SK-N-SH (cell line): Measurements from ENCODE around the gene MGAT4B. TPM values are rescaled to one million over a fixed set of nuclear protein-coding genes. Genes with fewer than 3 reads are reported as not detected.

ENCODE experiments used
- CTCF ChIA-PET: fragments of 300-600, 350-600 bp; formaldehyde crosslinking; extraction: SDS; loops from one replicate; lab custom pipeline; 2021; lab: Yijun Ruan, JAX
- POLR2A ChIA-PET: fragments of 350-600 bp; sonication (Branson Sonifier 250); formaldehyde crosslinking; extraction: SDS; loops from one replicate; lab custom pipeline; 2020; ENCODE audit warnings: antibody characterized with exemption, inconsistent platforms; lab: Yijun Ruan, JAX
- DNase-seq: peaks from one replicate; pipeline ENCODE4 v3.0.0; 2012
- H2AFZ ChIP-seq: fragments of 200-600 bp; sonication (generic); 2 replicates; pipeline ENCODE4 v1.8.1; 2016; ENCODE audit warnings: antibody characterized with exemption, mild to moderate bottlenecking, low read depth
- H3F3A ChIP-seq: fragments of 200-600 bp; sonication (generic); replicated peaks from 2 replicates; pipeline ENCODE3; 2016; ENCODE audit warnings: antibody characterized with exemption, mild to moderate bottlenecking; ENCODE audit not compliant: insufficient read depth
- H3K27ac ChIP-seq, 2 experiments: fragments of 200-500 bp in 1 of 2; fragments of 200-600 bp in 1 of 2; sonication (Bioruptor generic) in 1 of 2; sonication (generic), shearing (Covaris generic) in 1 of 2; 2 replicates each; pipeline versions ENCODE4 v1.5.1 to v1.6.1; 2014 to 2016; ENCODE audit warnings: low read depth in 2 of 2, inconsistent platforms in 1 of 2, low read length in 1 of 2, mild to moderate bottlenecking in 1 of 2, mixed read lengths in 1 of 2
- H3K27me3 ChIP-seq: fragments of 200-600 bp; sonication (generic), shearing (Covaris generic); 2 replicates; pipeline ENCODE4 v1.6.1; 2016; ENCODE audit warnings: mixed run types; ENCODE audit not compliant: insufficient read depth
- H3K36me3 ChIP-seq, 2 experiments: fragments of 200-500 bp in 1 of 2; fragments of 200-600 bp in 1 of 2; sonication (Bioruptor generic) in 1 of 2; sonication (generic) in 1 of 2; replicated peaks in 1 of 2; 2 replicates each; pipeline versions ENCODE3 to v1.5.1; 2014 to 2016; ENCODE audit warnings: low read length in 1 of 2, mild to moderate bottlenecking in 1 of 2; ENCODE audit not compliant: insufficient read depth in 2 of 2, control insufficient read depth in 1 of 2
- H3K4me1 ChIP-seq, 2 experiments: fragments of 200-500 bp in 1 of 2; fragments of 200-600 bp in 1 of 2; sonication (Bioruptor generic) in 1 of 2; sonication (generic), shearing (Covaris generic) in 1 of 2; 2 replicates each; pipeline versions ENCODE4 v1.5.1 to v1.6.1; 2014 to 2016; ENCODE audit warnings: low read depth in 1 of 2, low read length in 1 of 2, mixed run types in 1 of 2; ENCODE audit not compliant: insufficient read depth in 2 of 2, control insufficient read depth in 1 of 2
- H3K4me2 ChIP-seq: fragments of 200-600 bp; sonication (generic), shearing (Covaris generic); 2 replicates; pipeline ENCODE4 v1.6.1; 2017; ENCODE audit warnings: mixed run types
- H3K4me3 ChIP-seq, 2 experiments: fragments of 200-500 bp in 1 of 2; fragments of 200-600 bp in 1 of 2; sonication (Bioruptor generic) in 1 of 2; sonication (generic), shearing (Covaris generic) in 1 of 2; 2 replicates each; pipeline versions ENCODE4 v1.5.1 to v1.8.1; 2014 to 2016; ENCODE audit warnings: low read depth in 2 of 2, inconsistent platforms in 1 of 2, low read length in 1 of 2, mild to moderate bottlenecking in 1 of 2, mixed read lengths in 1 of 2, moderate library complexity in 1 of 2
- H3K79me2 ChIP-seq: fragments of 200-600 bp; sonication (generic); 2 replicates; pipeline ENCODE4 v1.8.1; 2017; ENCODE audit warnings: mild to moderate bottlenecking; ENCODE audit not compliant: insufficient read depth
- H3K9ac ChIP-seq: fragments of 200-600 bp; sonication (generic); 2 replicates; pipeline ENCODE4 v1.6.1; 2017; ENCODE audit warnings: mixed run types
- H3K9me2 ChIP-seq: fragments of 200-600 bp; sonication (generic); 2 replicates; pipeline ENCODE4 v1.6.1; 2017; ENCODE audit warnings: mixed run types
- H3K9me3 ChIP-seq: fragments of 200-600 bp; sonication (generic); 2 replicates; pipeline ENCODE4 v1.6.1; 2017; ENCODE audit warnings: mixed run types, mild to moderate bottlenecking, moderate library complexity
- H4K20me1 ChIP-seq: fragments of 200-600 bp; sonication (generic); 2 replicates; pipeline ENCODE4 v1.6.1; 2017; ENCODE audit warnings: mild to moderate bottlenecking, mixed run types; ENCODE audit not compliant: insufficient read depth
- CHD2 ChIP-seq: fragments of 150-350 bp; IDR thresholded peaks from 2 replicates; pipeline ENCODE4 v1.6.1; 2018; ENCODE audit warnings: low read length; ENCODE audit not compliant: partially characterized antibody
- EZH2phosphoT487 ChIP-seq: fragments of 200-600 bp; sonication (generic); IDR thresholded peaks from 2 replicates; pipeline ENCODE4 v1.6.1; 2017; ENCODE audit warnings: low read depth, mixed run types, mild to moderate bottlenecking, antibody characterized with exemption, moderate library complexity, borderline replicate concordance
- FOSL2 ChIP-seq: IDR thresholded peaks from 2 replicates; pipeline ENCODE4 v1.4.0; 2012; ENCODE audit warnings: low read depth, mild to moderate bottlenecking, moderate library complexity, borderline replicate concordance
- FOXM1 ChIP-seq: IDR thresholded peaks from 2 replicates; pipeline ENCODE4 v1.4.0; 2012; ENCODE audit warnings: low read depth, mild to moderate bottlenecking
- GABPA ChIP-seq: IDR thresholded peaks from 2 replicates; pipeline ENCODE4 v1.4.0; 2012; ENCODE audit warnings: low read depth, mild to moderate bottlenecking
- IRF3 ChIP-seq: fragments of 150-350 bp; IDR thresholded peaks from 2 replicates; pipeline ENCODE4 v1.6.1; 2016; ENCODE audit warnings: mild to moderate bottlenecking, low read depth, low read length
- JUND ChIP-seq: IDR thresholded peaks from 2 replicates; pipeline ENCODE4 v1.4.0; 2012
- MEF2A ChIP-seq: IDR thresholded peaks from 2 replicates; pipeline ENCODE4 v1.4.0; 2012; ENCODE audit warnings: low read depth, borderline replicate concordance
- MXI1 ChIP-seq: IDR thresholded peaks from 2 replicates; pipeline ENCODE4 v1.6.1; 2012; ENCODE audit warnings: mild to moderate bottlenecking, low read depth, low read length, improper control_type of control experiment
- NFIC ChIP-seq: IDR thresholded peaks from 2 replicates; pipeline ENCODE4 v1.4.0; 2012; ENCODE audit warnings: borderline replicate concordance
- NRF1 ChIP-seq: IDR thresholded peaks from 2 replicates; pipeline ENCODE4 v1.6.1; 2012; ENCODE audit warnings: low read depth, mild to moderate bottlenecking, low read length
- RFX5 ChIP-seq: IDR thresholded peaks from 2 replicates; pipeline ENCODE4 v1.6.1; 2012; ENCODE audit warnings: mild to moderate bottlenecking, improper control_type of control experiment, low read length
- SIN3A ChIP-seq: IDR thresholded peaks from 2 replicates; pipeline ENCODE4 v1.6.1; 2012; ENCODE audit warnings: low read depth, mild to moderate bottlenecking, low read length, moderate library complexity, borderline replicate concordance
- TCF12 ChIP-seq: IDR thresholded peaks from 2 replicates; pipeline ENCODE4 v1.4.0; 2012
- TEAD4 ChIP-seq: IDR thresholded peaks from 2 replicates; pipeline ENCODE4 v1.4.0; 2012; ENCODE audit warnings: mild to moderate bottlenecking, borderline replicate concordance; ENCODE audit not compliant: insufficient read depth
- USF2 ChIP-seq: fragments of 150-350 bp; IDR thresholded peaks from 2 replicates; pipeline ENCODE4 v1.6.1; 2017; ENCODE audit warnings: antibody characterized with exemption, low read length, low read depth, borderline replicate concordance
- YY1 ChIP-seq: IDR thresholded peaks from 2 replicates; pipeline ENCODE4 v1.4.0; 2012; ENCODE audit warnings: low read depth, mild to moderate bottlenecking
- ZBTB33 ChIP-seq: IDR thresholded peaks from 2 replicates; pipeline ENCODE4 v1.4.0; 2012; ENCODE audit warnings: low read depth, borderline replicate concordance
- WGBS: methylation state at CpG from one replicate; pipeline ENCODE4 v1.1.6; 2017; ENCODE audit warnings: low lambda C conversion rate; 5-methylcytosine and 5-hydroxymethylcytosine counted together
- polyA plus RNA-seq, 3 experiments: library from polyadenylated mRNA; depleted of rRNA; stranded (reverse); fragments of >200 nt; gene quantifications; 2 replicates each; pipeline ENCODE4 v1.2.3, GENCODE V29; 2012

MGAT4B gene
- polyA plus RNA-seq, 1 of the 3 experiments (the other 2 are of a cell fraction) = 190 TPM

GRCh38 chr5:179765400-179765799 is 41.3 kb downstream of the MGAT4B start (continued):
- TF ChIP-seq SIN3A (no peak), NFIC (no peak; the same call in 1 of the 2 replicates), IRF3 (no peak), CHD2 (no peak), EZH2phosphoT487 (no peak), NRF1 (no peak), TCF12 (peak; percentile 71), RFX5 (no peak), ZBTB33 (no peak), FOSL2 (peak; percentile 81), USF2 (no peak), MXI1 (no peak), JUND (peak; percentile 65), GABPA (no peak), YY1 (no peak), MEF2A (0 out of 2 replicates have a peak, but pooled peaks have one; percentile 9)

GRCh38 chr5:179764056-179764455 is 42.6 kb downstream of the MGAT4B start:
- 83% methylated on average over 8 of the region's 8 CpGs for WGBS
- ChIA-PET CTCF (interaction anchor here (1.0 to 3.1 kb wide), 9 partner anchors 11 to 143 kb away, joined by 3 to 67 read pairs (median 17); partner anchors contain the start of gene LTC4S), POLR2A (interaction anchor here (0.6 kb wide), 1 partner anchor 58 kb away, joined by 3 read pairs; no protein-coding TSS in a partner anchor)
- no peaks in the 10 kb centered on the region for H3K27me3 ChIP-seq
- no peak overlapping the region for H3K4me3 ChIP-seq
- peaks cover 74% of the 10 kb centered on the region for H3K79me2 ChIP-seq
- H3K9me3 ChIP-seq = no peaks in the 10 kb centered on the region
- H3K4me2 ChIP-seq = 0 out of 2 replicates have a peak overlapping the region, but pooled peaks have one; percentile 14
- peaks cover 44% of the 10 kb centered on the region for H3F3A ChIP-seq
- H2AFZ ChIP-seq = no peak overlapping the region
- DNase-seq = no peak
- no peak overlapping the region for H3K9ac ChIP-seq
- H4K20me1 ChIP-seq = peaks cover 40% of the 10 kb centered on the region
- peaks cover 12 to 16% of the 10 kb centered on the region in 2 experiments for H3K36me3 ChIP-seq
- peaks cover 38 to 54% of the 10 kb centered on the region in 2 experiments for H3K4me1 ChIP-seq
- H3K27ac ChIP-seq = peak overlapping the region in 1 of 2 experiments; percentile 88; a peak in 3 of 4 replicates
- no peak for TF ChIP-seq NRF1
- TF ChIP-seq TEAD4 = no peak
- no peak for TF ChIP-seq FOXM1
- TF ChIP-seq, all 33 proteins: peak for 0
- H3K9me2 ChIP-seq = no peaks in the 10 kb centered on the region
